A673 (cell line): ENCODE results near the gene RPRD1B.

ENCODE experiments used
- CTCF ChIP-seq: fragments of 300-800, 200-600 bp; sonication (generic); conservative IDR thresholded peaks from 2 replicates; pipeline ENCODE4 v1.5.1; 2017; ENCODE audit warnings: low read depth, mild to moderate bottlenecking, antibody characterized with exemption, low read length, moderate library complexity, mixed read lengths
- EZH2 ChIP-seq: fragments of 200-600 bp; sonication (generic); IDR thresholded peaks from 2 replicates; pipeline ENCODE4 v1.6.1; 2017; ENCODE audit warnings: borderline replicate concordance, low read depth, mild to moderate bottlenecking, mixed read lengths, antibody characterized with exemption, low read length; ENCODE audit not compliant: poor library complexity, severe bottlenecking

DNA sequence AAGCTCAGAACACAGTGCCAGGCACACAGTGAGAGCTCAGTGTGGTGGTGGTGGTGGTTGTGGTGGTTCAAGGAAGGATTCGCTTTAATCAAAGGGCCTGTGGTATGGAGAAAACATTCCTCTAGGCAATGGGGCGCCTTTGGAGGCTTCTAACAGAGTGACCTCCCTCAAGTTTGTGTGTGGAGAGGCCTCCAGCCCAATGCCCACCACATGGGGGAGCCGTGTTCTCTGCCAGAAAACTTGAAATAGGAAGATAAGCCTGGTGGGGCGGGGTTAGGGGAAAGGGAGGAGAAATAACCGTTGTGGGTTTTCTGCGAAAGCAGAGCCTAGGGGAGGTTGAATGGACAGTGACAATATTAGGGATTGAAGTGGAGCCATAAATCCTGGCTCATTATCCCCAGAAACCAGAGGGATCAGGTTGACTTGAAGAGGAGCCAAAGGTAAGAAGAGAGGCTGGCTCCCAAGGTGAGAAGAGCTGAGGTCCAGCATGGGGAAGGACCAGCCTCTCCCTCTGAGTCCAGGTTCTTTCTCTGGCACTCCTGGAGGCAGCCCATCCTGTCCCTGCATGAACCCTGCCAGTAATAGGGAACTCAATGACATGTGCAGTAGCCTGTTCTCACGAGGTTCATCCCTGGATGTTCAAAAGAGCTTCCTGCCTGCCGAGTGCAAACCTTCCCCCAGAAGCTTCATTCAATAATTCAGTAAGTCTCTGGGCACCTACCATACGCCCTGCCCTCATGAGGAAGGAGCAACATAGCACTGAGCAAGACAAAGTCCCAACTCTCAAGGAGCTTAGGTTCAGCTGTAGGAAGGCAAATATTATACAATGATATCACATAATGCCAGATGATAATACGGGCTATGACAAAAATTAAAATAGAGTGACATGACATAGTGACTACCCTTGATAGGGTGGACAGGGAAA is 80.1 kb downstream of the RPRD1B start:
- TF ChIP-seq CTCF: peak; percentile 42
- no peak for TF ChIP-seq EZH2
